GM23338 (cell line): ENCODE measurements around the gene TENM4. TPM values are rescaled to one million over a fixed set of nuclear protein-coding genes. Genes with fewer than 3 reads are reported as not detected.

Experiments used
- ATAC-seq: fragments of 200-7000 bp; cut with Tn5 transposase; 3 replicates; pipeline ENCODE4 v1.9.1; 2020
- DNase-seq: peaks from one replicate; pipeline ENCODE4 v3.0.0-alpha.2; 2015; ENCODE audit warnings: low spot score
- H2AFZ ChIP-seq: fragments of 200-600 bp; sonication (generic); 2 replicates; pipeline ENCODE4 v1.8.0; 2016; ENCODE audit warnings: antibody characterized with exemption, mild to moderate bottlenecking, moderate library complexity
- H3F3A ChIP-seq: fragments of 200-600 bp; sonication (generic); replicated peaks from 2 replicates; pipeline ENCODE4 v1.8.0; 2017; ENCODE audit warnings: antibody characterized with exemption, mixed run types, low read depth
- H3K27ac ChIP-seq: fragments of 200-600 bp; sonication (generic); 2 replicates; pipeline ENCODE4 v1.6.1; 2016; ENCODE audit warnings: low read depth
- H3K27me3 ChIP-seq: fragments of 200-600 bp; sonication (generic); 2 replicates; pipeline ENCODE4 v1.8.0; 2016; ENCODE audit warnings: mild to moderate bottlenecking, mixed run types, moderate library complexity; ENCODE audit not compliant: insufficient read depth
- H3K36me3 ChIP-seq: fragments of 200-600 bp; sonication (generic); 2 replicates; pipeline ENCODE4 v1.8.0; 2016; ENCODE audit warnings: mild to moderate bottlenecking; ENCODE audit not compliant: insufficient read depth
- H3K4me1 ChIP-seq: fragments of 200-600 bp; sonication (generic); 2 replicates; pipeline ENCODE4 v1.8.0; 2016; ENCODE audit warnings: mild to moderate bottlenecking, moderate library complexity; ENCODE audit not compliant: insufficient read depth
- H3K4me2 ChIP-seq: fragments of 200-600 bp; sonication (generic); 2 replicates; pipeline ENCODE4 v1.7.1; 2017; ENCODE audit warnings: mixed run types
- H3K4me3 ChIP-seq: fragments of 200-600 bp; sonication (generic); 2 replicates; pipeline ENCODE4 v1.6.1; 2016; ENCODE audit warnings: mixed run types
- H3K79me2 ChIP-seq: fragments of 200-600 bp; sonication (generic); replicated peaks from 2 replicates; pipeline ENCODE4 v1.8.0; 2017; ENCODE audit warnings: mild to moderate bottlenecking; ENCODE audit not compliant: insufficient read depth
- H3K9me2 ChIP-seq: fragments of 200-600 bp; sonication (generic); 2 replicates; pipeline ENCODE4 v1.8.0; 2017; ENCODE audit not compliant: insufficient read depth
- H4K20me1 ChIP-seq: fragments of 200-600 bp; sonication (generic); replicated peaks from 2 replicates; pipeline ENCODE4 v1.8.0; 2017; ENCODE audit warnings: mild to moderate bottlenecking; ENCODE audit not compliant: insufficient read depth
- H3K27ac Mint-ChIP-seq: 2 replicates; pipeline ENCODE4 v1.8.0; 2020; ENCODE audit warnings: inconsistent platforms, mild to moderate bottlenecking, moderate library complexity, mixed read lengths
- H3K27me3 Mint-ChIP-seq: 3 replicates; pipeline ENCODE4 v1.8.0; 2022; ENCODE audit warnings: low read depth, mild to moderate bottlenecking, moderate library complexity, mixed read lengths, inconsistent platforms; ENCODE audit not compliant: insufficient read depth, poor library complexity
- H3K36me3 Mint-ChIP-seq: 3 replicates; pipeline ENCODE4 v1.8.0; 2021; ENCODE audit warnings: low read depth, mild to moderate bottlenecking, inconsistent platforms, moderate library complexity, mixed read lengths
- H3K4me1 Mint-ChIP-seq: 3 replicates; pipeline ENCODE4 v1.8.0; 2020; ENCODE audit warnings: mild to moderate bottlenecking, inconsistent platforms, mixed read lengths
- H3K4me3 Mint-ChIP-seq: 3 replicates; pipeline ENCODE4 v1.8.0; 2021; ENCODE audit warnings: moderate library complexity, mild to moderate bottlenecking, inconsistent platforms, mixed read lengths
- H3K9me3 Mint-ChIP-seq: 3 replicates; pipeline ENCODE4 v1.8.0; 2020; ENCODE audit warnings: moderate library complexity, mild to moderate bottlenecking, inconsistent platforms, mixed read lengths
- CREB1 ChIP-seq: fragments of 250-450 bp; sonication (Bioruptor Pico); IDR thresholded peaks from 2 replicates; pipeline ENCODE4 v1.5.0; 2020; ENCODE audit warnings: low read depth, mild to moderate bottlenecking, moderate library complexity
- EZH2 ChIP-seq: fragments of 200-600 bp; sonication (generic); IDR thresholded peaks from one replicate; pipeline ENCODE4 v1.8.0; 2017; ENCODE audit warnings: antibody characterized with exemption, mild to moderate bottlenecking, low read depth; ENCODE audit not compliant: unreplicated experiment
- EZH2phosphoT487 ChIP-seq: fragments of 200-600 bp; sonication (generic); IDR thresholded peaks from one replicate; pipeline ENCODE4 v1.8.1; 2018; ENCODE audit warnings: antibody characterized with exemption; ENCODE audit not compliant: unreplicated experiment
- JUNB ChIP-seq: IDR thresholded peaks from one replicate; pipeline ENCODE4 v1.6.1; 2016; ENCODE audit warnings: antibody characterized with exemption; ENCODE audit not compliant: unreplicated experiment
- NANOG ChIP-seq: IDR thresholded peaks from 2 replicates; pipeline ENCODE4 v1.6.1; 2016; ENCODE audit warnings: antibody characterized with exemption, borderline replicate concordance
- POLR2AphosphoS5 ChIP-seq: IDR thresholded peaks from 2 replicates; pipeline ENCODE4 v1.6.1; 2016; ENCODE audit warnings: antibody characterized with exemption, low read depth
- REST ChIP-seq: IDR thresholded peaks from one replicate; pipeline ENCODE4 v1.6.1; 2018; ENCODE audit warnings: antibody characterized with exemption; ENCODE audit not compliant: unreplicated experiment
- STAT1 ChIP-seq: IDR thresholded peaks from one replicate; pipeline ENCODE4 v1.6.1; 2016; ENCODE audit warnings: antibody characterized with exemption; ENCODE audit not compliant: unreplicated experiment
- ZNF114 ChIP-seq: fragments of 250-450 bp; sonication (Bioruptor Pico); IDR thresholded peaks from 2 replicates; pipeline ENCODE4 v1.5.0; 2020; ENCODE audit warnings: mild to moderate bottlenecking, moderate library complexity
- ZNF331 ChIP-seq: fragments of 250-450 bp; sonication (Bioruptor Pico); IDR thresholded peaks from 2 replicates; pipeline ENCODE4 v1.5.0; 2020; ENCODE audit warnings: low read depth, mild to moderate bottlenecking, moderate library complexity
- ZNF462 ChIP-seq: fragments of 250-450 bp; sonication (Bioruptor Pico); IDR thresholded peaks from 2 replicates; pipeline ENCODE4 v1.5.0; 2020; ENCODE audit warnings: mild to moderate bottlenecking, moderate library complexity
- polyA plus RNA-seq: library from polyadenylated mRNA; unstranded; fragments of >200 nt; fragmentation: Nextera tagmentation; extraction: Ambion mirVana; gene quantifications from 2 replicates; pipeline ENCODE4 v1.2.1, GENCODE V29; 2016
- total RNA-seq: library from RNA; depleted of rRNA; stranded (reverse); fragments of >200 nt; shearing (Covaris generic); gene quantifications from 2 replicates; pipeline ENCODE4 v1.2.3, GENCODE V29; 2014
- TF ChIP-seq, protein P1 (sequence below): IDR thresholded peaks from 2 replicates; pipeline ENCODE4 v1.6.1; 2016; ENCODE audit warnings: antibody characterized with exemption
- TF ChIP-seq, protein P2 (sequence below), 2 experiments: fragments of 200-600 bp in 1 of 2; sonication (generic) in 1 of 2; conservative IDR thresholded peaks; 2 replicates each; pipeline versions ENCODE4 v1.5.1 to v1.6.1; 2016 to 2017; ENCODE audit warnings: antibody characterized with exemption in 2 of 2, low read depth in 2 of 2, mild to moderate bottlenecking in 2 of 2, moderate library complexity in 1 of 2

The TENM4 gene
- total and polyA plus RNA-seq, 2 experiments from 2014 or later, result 7.3 TPM

- H3K4me3 ChIP-seq, result no peak overlapping the region
- DNase-seq (no peak), ATAC-seq (no peak)
- no peaks in the 10 kb centered on the region for H3F3A ChIP-seq
- H3K9me3 Mint-ChIP-seq, result peaks cover 8% of the 10 kb centered on the region; the same call in 2 of the 3 replicates
- H3K79me2 ChIP-seq, result no peaks in the 10 kb centered on the region
- H4K20me1 ChIP-seq, result no peaks in the 10 kb centered on the region
- H3K36me3 ChIP-seq, result no peaks in the 10 kb centered on the region
- H3K4me3 Mint-ChIP-seq, result no peak overlapping the region
- no peak overlapping the region for H2AFZ ChIP-seq
- H3K27me3 ChIP-seq, result no peaks in the 10 kb centered on the region
- H3K4me2 ChIP-seq, result no peak overlapping the region
- TF ChIP-seq, protein P1, sequence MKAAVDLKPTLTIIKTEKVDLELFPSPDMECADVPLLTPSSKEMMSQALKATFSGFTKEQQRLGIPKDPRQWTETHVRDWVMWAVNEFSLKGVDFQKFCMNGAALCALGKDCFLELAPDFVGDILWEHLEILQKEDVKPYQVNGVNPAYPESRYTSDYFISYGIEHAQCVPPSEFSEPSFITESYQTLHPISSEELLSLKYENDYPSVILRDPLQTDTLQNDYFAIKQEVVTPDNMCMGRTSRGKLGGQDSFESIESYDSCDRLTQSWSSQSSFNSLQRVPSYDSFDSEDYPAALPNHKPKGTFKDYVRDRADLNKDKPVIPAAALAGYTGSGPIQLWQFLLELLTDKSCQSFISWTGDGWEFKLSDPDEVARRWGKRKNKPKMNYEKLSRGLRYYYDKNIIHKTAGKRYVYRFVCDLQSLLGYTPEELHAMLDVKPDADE, result no peak
- TF ChIP-seq STAT1 (no peak), NANOG (no peak), REST (no peak), JUNB (no peak), CREB1 (CRISPR knock-in tag) (no peak), ZNF462 (CRISPR knock-in tag) (no peak), EZH2phosphoT487 (no peak), EZH2 (no peak), ZNF331 (no peak), ZNF114 (CRISPR knock-in tag) (no peak), POLR2AphosphoS5 (no peak)
- TF ChIP-seq, protein P2, sequence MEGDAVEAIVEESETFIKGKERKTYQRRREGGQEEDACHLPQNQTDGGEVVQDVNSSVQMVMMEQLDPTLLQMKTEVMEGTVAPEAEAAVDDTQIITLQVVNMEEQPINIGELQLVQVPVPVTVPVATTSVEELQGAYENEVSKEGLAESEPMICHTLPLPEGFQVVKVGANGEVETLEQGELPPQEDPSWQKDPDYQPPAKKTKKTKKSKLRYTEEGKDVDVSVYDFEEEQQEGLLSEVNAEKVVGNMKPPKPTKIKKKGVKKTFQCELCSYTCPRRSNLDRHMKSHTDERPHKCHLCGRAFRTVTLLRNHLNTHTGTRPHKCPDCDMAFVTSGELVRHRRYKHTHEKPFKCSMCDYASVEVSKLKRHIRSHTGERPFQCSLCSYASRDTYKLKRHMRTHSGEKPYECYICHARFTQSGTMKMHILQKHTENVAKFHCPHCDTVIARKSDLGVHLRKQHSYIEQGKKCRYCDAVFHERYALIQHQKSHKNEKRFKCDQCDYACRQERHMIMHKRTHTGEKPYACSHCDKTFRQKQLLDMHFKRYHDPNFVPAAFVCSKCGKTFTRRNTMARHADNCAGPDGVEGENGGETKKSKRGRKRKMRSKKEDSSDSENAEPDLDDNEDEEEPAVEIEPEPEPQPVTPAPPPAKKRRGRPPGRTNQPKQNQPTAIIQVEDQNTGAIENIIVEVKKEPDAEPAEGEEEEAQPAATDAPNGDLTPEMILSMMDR (conservative IDR thresholded peaks at IDR 0.05; ENCODE audit: low read depth in 2 of 2), result no peak
- no peak overlapping the region for H3K27ac ChIP-seq
- H3K4me1 ChIP-seq, result no peaks in the 10 kb centered on the region
- H3K36me3 Mint-ChIP-seq, result no peaks in the 10 kb centered on the region
- no peaks in the 10 kb centered on the region for H3K9me2 ChIP-seq
- H3K27me3 Mint-ChIP-seq, result no peaks in the 10 kb centered on the region
- H3K27ac Mint-ChIP-seq, result no peak overlapping the region
- no peaks in the 10 kb centered on the region for H3K4me1 Mint-ChIP-seq
These were observed 797.2 kb downstream of the TENM4 start for GRCh38 chr11:78643676-78644056.
